OCI-LY3 (cell line): ENCODE measurements around the gene UBASH3A.
"Not testable (repeated sequence)": the region's sequence is repeated elsewhere in the genome, so short reads cannot be mapped to it uniquely, and the experiment has no call there.

ENCODE experiments used
- H2AFZ ChIP-seq: fragments of 200-600, 300-600 bp; shearing (Covaris generic); 2 replicates; pipeline ENCODE4 v1.6.0; 2014; ENCODE audit warnings: antibody characterized with exemption, low read depth, low read length
- H3K27ac ChIP-seq: fragments of 200-600, 300-600 bp; sonication (generic); 2 replicates; pipeline ENCODE4 v1.5.1; 2014; ENCODE audit warnings: mild to moderate bottlenecking, low read length, moderate library complexity, mixed read lengths
- H3K27me3 ChIP-seq: fragments of 200-600, 300-600 bp; sonication (generic); 2 replicates; pipeline ENCODE4 v1.6.1; 2014; ENCODE audit warnings: low read depth, low read length, mixed read lengths
- H3K36me3 ChIP-seq: fragments of 200-600, 300-600 bp; sonication (generic); replicated peaks from 2 replicates; pipeline ENCODE3; 2014; ENCODE audit warnings: low read depth, low read length, mixed read lengths
- H3K4me1 ChIP-seq: fragments of 300-600, 200-600 bp; sonication (generic); 2 replicates; pipeline ENCODE4 v1.6.1; 2014; ENCODE audit warnings: low read length, mixed read lengths
- H3K4me2 ChIP-seq: fragments of 200-600, 300-600 bp; sonication (generic); 2 replicates; pipeline ENCODE4 v1.6.1; 2014; ENCODE audit warnings: low read length, mixed read lengths
- H3K4me3 ChIP-seq: fragments of 300-600, 200-600 bp; sonication (generic); 2 replicates; pipeline ENCODE4 v1.5.1; 2014; ENCODE audit warnings: antibody characterized with exemption, mild to moderate bottlenecking, low read length, moderate library complexity
- H3K79me2 ChIP-seq: fragments of 300-600, 200-600 bp; shearing (Covaris generic); 2 replicates; pipeline ENCODE4 v1.6.1; 2014; ENCODE audit warnings: mild to moderate bottlenecking, low read length, mixed read lengths
- H3K9ac ChIP-seq: fragments of 300-600, 200-600 bp; shearing (Covaris generic); 2 replicates; pipeline ENCODE4 v1.6.0; 2014; ENCODE audit warnings: mild to moderate bottlenecking, low read length, moderate library complexity
- H3K9me3 ChIP-seq: fragments of 200-600, 300-600 bp; shearing (Covaris generic); 2 replicates; pipeline ENCODE4 v1.6.1; 2014; ENCODE audit warnings: low read length, mixed read lengths; ENCODE audit not compliant: insufficient read depth
- H4K20me1 ChIP-seq: fragments of 200-600, 300-600 bp; sonication (generic); 2 replicates; pipeline ENCODE4 v1.6.1; 2016; ENCODE audit warnings: low read length, mixed read lengths; ENCODE audit not compliant: insufficient read depth
- CTCF ChIP-seq: fragments of 200-600, 300-600 bp; sonication (generic); IDR thresholded peaks from 2 replicates; pipeline ENCODE4 v1.5.1; 2014; ENCODE audit warnings: antibody characterized with exemption, low read length, low read depth
- EZH2phosphoT487 ChIP-seq: fragments of 200-600 bp; shearing (Covaris generic); IDR thresholded peaks from 2 replicates; pipeline ENCODE4 v1.6.1; 2018; ENCODE audit warnings: antibody characterized with exemption, mixed run types, low read depth

Gene UBASH3A

DNA sequence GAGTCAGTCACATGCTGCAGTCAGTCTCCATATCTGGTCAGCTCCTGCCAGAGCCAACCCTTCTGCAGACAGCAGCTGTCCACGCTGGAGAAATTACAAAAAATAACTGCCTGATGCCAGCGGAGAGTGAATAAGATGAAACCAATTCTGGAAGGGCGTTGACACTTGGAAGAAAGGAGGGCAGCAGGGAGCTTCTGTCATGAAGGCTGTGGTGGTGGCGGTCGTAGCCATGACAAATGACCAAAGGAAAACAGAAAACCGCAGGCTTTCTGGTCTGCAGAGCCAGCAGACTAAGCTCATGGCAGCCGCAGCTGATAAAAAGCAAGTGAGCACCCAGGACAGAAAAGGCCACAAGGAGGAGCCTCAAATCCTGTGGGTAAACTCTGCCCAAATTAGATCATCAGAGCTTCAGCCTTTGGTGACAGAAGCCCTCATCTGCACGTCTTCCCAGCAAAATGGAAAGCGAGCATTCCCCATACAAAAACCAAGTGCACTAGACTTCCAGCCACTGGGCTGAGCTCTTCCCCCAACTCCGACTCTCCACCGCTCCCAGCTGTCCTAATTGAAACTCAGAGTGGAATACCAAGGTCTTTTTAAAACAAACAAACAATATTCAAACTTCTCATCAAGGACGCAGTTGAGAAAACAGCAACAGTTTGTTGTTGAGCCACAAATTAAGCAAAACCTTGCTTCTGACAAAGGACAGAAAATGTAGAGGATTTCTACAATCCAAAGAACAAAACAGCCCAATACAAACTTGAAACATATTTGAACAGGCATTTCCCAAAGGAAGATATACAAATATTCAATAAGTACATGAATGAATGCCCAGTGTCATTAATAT, 63.7 kb downstream of the UBASH3A start:
- Histone ChIP-seq H4K20me1 (no peaks in the 10 kb centered on the region), H3K4me3 (peak overlapping the region; percentile 15; the same call in 1 of the 2 replicates), H3K4me2 (peak overlapping the region; percentile 48), H3K4me1 (peaks cover 92% of the 10 kb centered on the region), H3K9me3 (no peaks in the 10 kb centered on the region), H3K27ac (peak overlapping the region; percentile 100), H3K36me3 (peaks cover 3% of the 10 kb centered on the region), H2AFZ (no peak overlapping the region), H3K79me2 (no peaks in the 10 kb centered on the region), H3K9ac (peak overlapping the region; percentile 30; the same call in 1 of the 2 replicates), H3K27me3 (no peaks in the 10 kb centered on the region)
- TF ChIP-seq CTCF (peak; percentile 55), EZH2phosphoT487 (no peak)

DNA sequence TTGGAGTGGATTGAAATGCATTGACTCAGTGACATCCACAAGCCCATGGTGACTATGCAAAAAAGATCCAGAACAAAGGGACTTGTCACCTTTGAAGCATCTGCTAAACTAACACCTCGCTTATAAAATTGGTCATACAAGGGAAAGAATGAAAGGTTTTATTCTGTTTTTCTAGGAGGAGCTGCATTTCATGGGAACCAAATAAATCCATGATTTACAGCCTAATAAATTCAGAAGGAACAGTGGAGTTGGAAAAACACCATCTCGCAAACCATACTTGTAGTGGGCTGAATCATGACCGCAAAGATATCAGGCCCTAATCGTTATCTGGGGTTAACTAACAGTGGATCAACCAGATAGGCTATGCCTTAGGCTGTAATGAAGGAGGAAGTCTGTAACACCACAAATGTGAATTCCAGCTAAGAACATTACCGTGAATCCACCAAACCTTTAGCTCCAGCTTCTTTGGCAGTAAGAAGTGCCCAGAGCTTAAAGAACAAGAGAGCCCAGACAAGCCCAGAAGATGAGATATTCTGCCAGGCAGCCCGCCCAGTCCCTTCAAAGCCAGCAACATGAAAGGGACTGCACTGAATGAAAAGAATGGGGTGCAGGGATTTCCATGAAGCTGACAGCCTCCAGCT, 64.9 kb downstream of the UBASH3A start:
- H3K27me3 ChIP-seq: no peaks in the 10 kb centered on the region
- H4K20me1 ChIP-seq: no peaks in the 10 kb centered on the region
- H3K36me3 ChIP-seq: no peaks in the 10 kb centered on the region
- peak overlapping the region; percentile 97 for H3K27ac ChIP-seq
- H3K4me2 ChIP-seq: peak overlapping the region; percentile 68
- H3K4me3 ChIP-seq: peak overlapping the region; percentile 43
- no peak for TF ChIP-seq CTCF
- H2AFZ ChIP-seq: no peak overlapping the region
- H3K4me1 ChIP-seq: peaks cover 88% of the 10 kb centered on the region
- no peaks in the 10 kb centered on the region for H3K9me3 ChIP-seq
- H3K9ac ChIP-seq: peak overlapping the region; percentile 63
- H3K79me2 ChIP-seq: no peaks in the 10 kb centered on the region

- no peaks in the 10 kb centered on the region for H3K36me3 ChIP-seq
- H4K20me1 ChIP-seq: no peaks in the 10 kb centered on the region
- no peaks in the 10 kb centered on the region for H3K27me3 ChIP-seq
- H3K4me1 ChIP-seq: peaks cover 88% of the 10 kb centered on the region
- TF ChIP-seq CTCF (no peak), EZH2phosphoT487 (no peak)
- no peak overlapping the region for H2AFZ ChIP-seq
- H3K4me3 ChIP-seq: peak overlapping the region; percentile 43
- peak overlapping the region; percentile 97 for H3K27ac ChIP-seq
- H3K4me2 ChIP-seq: peak overlapping the region; percentile 68
- H3K9ac ChIP-seq: peak overlapping the region; percentile 63; the same call in 1 of the 2 replicates
- H3K9me3 ChIP-seq: no peaks in the 10 kb centered on the region
- H3K79me2 ChIP-seq: no peaks in the 10 kb centered on the region
Observed at GRCh38 chr21:42469272-42469671, 65.6 kb downstream of the UBASH3A start.

- peaks cover 88% of the 10 kb centered on the region for H3K4me1 ChIP-seq
Observed at GRCh38 chr21:42469726-42470125, 66.0 kb downstream of the UBASH3A start.

More at GRCh38 chr21:42469726-42470125, 66.0 kb downstream of the UBASH3A start:
- not testable (repeated sequence) for H4K20me1 ChIP-seq, H3K9me3 ChIP-seq, H3K79me2 ChIP-seq, H2AFZ ChIP-seq, H3K36me3 ChIP-seq, H3K27me3 ChIP-seq
- Histone ChIP-seq H3K27ac (peak overlapping the region; percentile 97), H3K9ac (peak overlapping the region; percentile 34; the same call in 1 of the 2 replicates), H3K4me2 (peak overlapping the region; percentile 68), H3K4me3 (peak overlapping the region; percentile 9; the same call in 1 of the 2 replicates)
